DOHH2 (cell line): Measurements from ENCODE around the gene RBM20.
A peak's percentile ranks its signal among the peaks of the same experiment; 100 is the strongest.

ENCODE experiments used
- CTCF ChIP-seq: fragments of 200-600 bp; sonication (generic); IDR thresholded peaks from one replicate; pipeline ENCODE4 v1.5.1; 2014; ENCODE audit warnings: antibody characterized with exemption, mild to moderate bottlenecking, low read depth, low read length; ENCODE audit not compliant: poor library complexity, severe bottlenecking
- EZH2phosphoT487 ChIP-seq: fragments of 200-600 bp; sonication (generic); IDR thresholded peaks from 2 replicates; pipeline ENCODE4 v1.6.1; 2017; ENCODE audit warnings: borderline replicate concordance, mild to moderate bottlenecking, antibody characterized with exemption, low read length, moderate library complexity, mixed read lengths

GRCh38 chr10:110681023-110681681 is 37.0 kb downstream of the RBM20 start:
- TF ChIP-seq CTCF (peak; percentile 69), EZH2phosphoT487 (no peak)
